ENCODE results near the gene SF1. TPM values are rescaled to one million over a fixed set of nuclear protein-coding genes. Genes with fewer than 3 reads are reported as not detected.

SF1 gene
- total and polyA plus RNA-seq, 2 of the 8 experiments (the other 6 are each of a cell fraction or from before 2014, with no cell fraction given), result 72.7 to 353 TPM

GRCh38 chr11:64753380-64754123, 24.8 kb downstream of the SF1 start:
- Histone ChIP-seq H2AFZ (ENCODE audit: low read length) (no peak overlapping the region), H2BK20ac (ENCODE audit: low read length) (no peak overlapping the region; the same call in 1 of the 2 replicates), H3K4me2 (ENCODE audit: insufficient read depth in 1 of 2, low read depth in 2 of 2, low read length in 2 of 2) (no peak overlapping the region), H2BK120ac (replicated peaks; ENCODE audit: low read depth, low read length) (no peak overlapping the region), H3K56ac (replicated peaks; ENCODE audit: insufficient read length, low read depth, low read length) (no peak overlapping the region), H4K20me1 (replicated peaks in 1 of 2; ENCODE audit: control insufficient read depth in 1 of 2, insufficient read depth in 2 of 2, low read length in 2 of 2) (no peaks in the 10 kb centered on the region), H3K4ac (replicated peaks; ENCODE audit: insufficient read length, low read depth, low read length) (no peak overlapping the region), H3K23me2 (ENCODE audit: low read depth, low read length) (no peaks in the 10 kb centered on the region), H3K79me1 (ENCODE audit: low read depth, low read length) (no peaks in the 10 kb centered on the region), H3K23ac (ENCODE audit: insufficient read length) (no peak overlapping the region), H3K9ac (replicated peaks in 1 of 4; ENCODE audit: extremely low read depth in 1 of 4, low read depth in 3 of 4, low read length in 3 of 4) (no peak overlapping the region), H2AK5ac (ENCODE audit: low read depth, low read length) (0 out of 2 replicates have a peak overlapping the region, but pooled peaks have one; percentile 5), H3K9me3 (ENCODE audit: insufficient read depth in 2 of 2, low read depth in 1 of 2, low read length in 1 of 2) (no peaks in the 10 kb centered on the region), H3K79me2 (ENCODE audit: control insufficient read depth in 1 of 2, insufficient read depth in 2 of 2, low read length in 2 of 2) (no peaks in the 10 kb centered on the region), H2BK15ac (ENCODE audit: low read length) (peak overlapping the region; percentile 95; the same call in 1 of the 2 replicates), H3K14ac (ENCODE audit: insufficient read length) (no peak overlapping the region), H4K8ac (ENCODE audit: extremely low read depth, insufficient read depth, low read length) (no peak overlapping the region; the same call in 1 of the 2 replicates), H3K4me1 (replicated peaks in 1 of 4; ENCODE audit: control insufficient read depth in 3 of 4, insufficient read depth in 4 of 4, low read length in 3 of 4) (peaks cover 0 to 8% (median 3%) of the 10 kb centered on the region in 4 experiments; a peak in 4 of 7 replicates), H3K27me3 (replicated peaks in 1 of 4; ENCODE audit: control insufficient read depth in 3 of 4, extremely low read depth in 1 of 4, insufficient read depth in 3 of 4, low read length in 3 of 4) (no peaks in the 10 kb centered on the region), H3K27ac (ENCODE audit: low read depth, low read length) (no peak overlapping the region), H3K18ac (ENCODE audit: extremely low read depth, low read length) (no peak overlapping the region), H3K36me3 (ENCODE audit: control insufficient read depth in 2 of 4, insufficient read depth in 4 of 4, low read length in 3 of 4) (no peaks in the 10 kb centered on the region; a peak in 1 of 8 replicates), H2BK5ac (ENCODE audit: low read depth, low read length) (no peak overlapping the region), H4K91ac (replicated peaks; ENCODE audit: insufficient read length, low read length) (peak overlapping the region; percentile 80), H2BK12ac (ENCODE audit: low read depth, low read length) (peak overlapping the region; percentile 44; the same call in 1 of the 2 replicates), H4K5ac (ENCODE audit: insufficient read length, low read depth, low read length) (no peak overlapping the region), H3K4me3 (ENCODE audit: extremely low read depth in 1 of 4, insufficient read depth in 2 of 4, low read depth in 3 of 4, low read length in 4 of 4) (no peak overlapping the region)
- DNase-seq (ENCODE audit: low read depth in 1 of 2, low spot score in 2 of 2), result no peak
- no peak for TF ChIP-seq CTBP2 (IDR thresholded peaks at IDR 0.05; ENCODE audit: borderline replicate concordance, insufficient read depth, insufficient read length, low read length)
- TF ChIP-seq EGR1 (IDR thresholded peaks at IDR 0.05; ENCODE audit: borderline replicate concordance, low read depth, low read length), result no peak
- TF ChIP-seq CREB1 (IDR thresholded peaks at IDR 0.05), result no peak
- TF ChIP-seq TBP (IDR thresholded peaks at IDR 0.05; ENCODE audit: low read depth, low read length), result no peak
- TF ChIP-seq BCL11A (IDR thresholded peaks at IDR 0.05; ENCODE audit: low read depth in 2 of 2, low read length in 2 of 2), result no peak
- TF ChIP-seq YY1 (IDR thresholded peaks at IDR 0.05; ENCODE audit: low read depth, low read length), result no peak
- TF ChIP-seq TCF12 (IDR thresholded peaks at IDR 0.05; ENCODE audit: low read depth, low read length), result no peak
- TF ChIP-seq POLR2A (IDR thresholded peaks at IDR 0.05; ENCODE audit: control extremely low read depth in 1 of 2, low read depth in 2 of 2, low read length in 2 of 2), result no peak
- ChIA-PET POLR2A (ENCODE audit: partially characterized antibody) (interaction anchor here (29.2 to 42.9 kb wide), 2 partner anchors 4 to 12 kb away, joined by 1087 read pairs; partner anchors contain the start of genes PYGM, RASGRP2 and SF1), CTCF (ENCODE audit: partially characterized antibody) (interaction anchor here (0.9 to 23.7 kb wide), 5 partner anchors 11 to 33 kb away, joined by 3 to 376 read pairs (median 10); partner anchors contain the start of genes PYGM, RASGRP2 and SF1)
- 95% methylated on average over 17 of the region's 43 CpGs; no CpG with 5 or more reads in 1 of the 2 experiments for WGBS, 2 experiments (ENCODE audit: extremely low coverage in 1 of 2, insufficient coverage in 1 of 2, insufficient read length in 1 of 2, insufficient replicate concordance in 2 of 2, low coverage in 1 of 2, low lambda C conversion rate in 2 of 2, missing lambda C conversion rate in 1 of 2)
- no peak for FAIRE-seq

Measured in H1 (cell line).